AG20443 (cell line): Measurements from ENCODE around the gene ZNF143.
"Not testable (repeated sequence)": the region's sequence is repeated elsewhere in the genome, so short reads cannot be mapped to it uniquely, and the experiment has no call there.

Experiments
- DNase-seq: peaks from one replicate; pipeline ENCODE4 v3.0.0; 2012; ENCODE audit warnings: low spot score, mixed read lengths

Gene ZNF143

DNA sequence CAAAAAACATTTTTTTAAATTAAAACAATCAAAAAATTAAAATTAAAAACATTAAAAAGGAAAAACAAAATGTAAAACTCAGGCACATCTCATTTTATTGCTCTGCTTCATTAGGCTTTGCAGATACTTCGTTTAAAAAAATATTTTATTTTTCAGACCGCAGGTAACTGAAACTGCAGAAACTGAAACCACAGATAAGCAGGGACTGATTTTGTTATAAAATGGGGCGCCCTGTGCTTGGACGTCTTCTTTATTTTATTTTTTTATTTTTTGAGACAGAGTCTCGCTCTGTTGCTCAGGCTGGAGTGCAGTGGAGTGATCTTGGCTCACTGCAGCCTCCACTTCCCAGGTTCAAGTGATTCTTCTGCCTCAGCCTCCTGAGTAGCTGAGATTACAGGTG is 88.4 kb downstream of the ZNF143 start:
- not testable (repeated sequence) for DNase-seq

DNA sequence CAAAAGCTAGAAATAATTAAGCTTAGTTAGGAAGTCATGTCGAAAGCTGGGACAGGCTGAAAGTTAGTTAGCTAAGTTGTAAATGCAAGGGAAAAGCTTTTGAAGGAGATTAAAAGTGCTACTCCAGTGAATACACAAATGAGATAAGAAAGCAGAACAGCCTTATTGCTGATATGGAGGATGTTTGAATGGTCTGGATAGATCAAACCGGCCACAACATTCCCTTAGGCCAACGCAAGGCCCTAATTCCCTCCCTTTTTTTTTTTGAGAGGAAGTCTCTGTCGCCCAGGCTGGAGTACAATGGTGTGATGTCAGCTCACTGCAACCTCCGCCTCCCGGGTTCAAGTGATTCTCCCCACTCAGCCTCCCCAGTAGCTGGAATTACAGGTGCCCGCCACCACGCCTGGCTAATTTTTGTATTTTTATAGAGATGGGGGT is 89.4 kb downstream of the ZNF143 start:
- DNase-seq, result no peak

DNA sequence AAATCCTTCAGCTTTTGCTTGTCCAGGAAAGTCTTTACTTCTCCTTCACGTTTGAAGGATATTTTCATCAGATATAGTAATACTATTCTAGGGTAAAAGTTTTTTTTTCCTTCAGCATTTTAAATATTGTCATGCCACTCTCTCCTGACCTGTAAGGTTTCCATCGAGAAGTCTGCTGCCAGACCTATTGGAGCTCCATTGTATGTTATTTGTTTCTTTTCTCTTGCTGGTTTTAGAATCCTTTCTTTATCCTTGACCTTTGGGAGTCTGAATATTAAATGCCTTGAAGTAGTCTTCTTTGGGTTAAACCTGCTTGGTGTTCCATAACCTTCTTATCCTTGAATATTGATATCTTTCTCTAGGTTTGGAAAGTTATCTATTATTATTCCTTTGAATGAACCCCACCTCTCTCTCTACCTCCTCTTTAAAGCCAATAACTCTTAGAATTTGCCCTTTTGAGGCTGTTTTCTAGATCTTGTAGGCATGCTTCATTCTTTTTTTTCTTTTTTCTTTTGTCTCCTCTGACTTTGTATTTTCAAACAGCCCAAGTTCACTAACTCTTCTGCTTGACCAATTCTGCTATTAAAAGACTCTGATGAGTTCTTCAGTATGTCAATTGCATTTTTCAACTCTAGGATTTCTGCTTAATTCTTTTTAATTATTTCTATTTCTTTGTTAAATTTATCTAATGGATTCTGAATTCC is 100.6 kb downstream of the ZNF143 start:
- no peak for DNase-seq

DNA sequence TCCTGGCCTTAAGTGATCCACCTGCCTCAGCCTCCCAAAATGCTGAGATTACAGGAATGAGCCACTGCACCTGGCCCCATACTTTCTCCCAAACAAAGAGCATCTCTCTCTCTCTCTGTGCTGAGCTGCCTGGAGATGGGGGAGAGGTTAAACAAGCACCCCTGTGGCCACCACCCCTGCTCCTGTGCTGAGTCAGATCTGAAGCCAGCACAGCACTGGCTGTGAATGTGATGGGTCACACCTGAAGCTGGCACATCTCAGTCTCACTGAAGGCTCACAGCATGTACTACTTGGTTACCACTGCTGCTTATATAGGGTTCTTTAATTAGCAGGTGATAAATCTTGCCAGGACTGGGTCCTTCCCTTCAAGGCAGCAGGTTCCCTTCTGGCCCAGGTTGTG is 101.9 kb downstream of the ZNF143 start:
- no peak for DNase-seq

DNA sequence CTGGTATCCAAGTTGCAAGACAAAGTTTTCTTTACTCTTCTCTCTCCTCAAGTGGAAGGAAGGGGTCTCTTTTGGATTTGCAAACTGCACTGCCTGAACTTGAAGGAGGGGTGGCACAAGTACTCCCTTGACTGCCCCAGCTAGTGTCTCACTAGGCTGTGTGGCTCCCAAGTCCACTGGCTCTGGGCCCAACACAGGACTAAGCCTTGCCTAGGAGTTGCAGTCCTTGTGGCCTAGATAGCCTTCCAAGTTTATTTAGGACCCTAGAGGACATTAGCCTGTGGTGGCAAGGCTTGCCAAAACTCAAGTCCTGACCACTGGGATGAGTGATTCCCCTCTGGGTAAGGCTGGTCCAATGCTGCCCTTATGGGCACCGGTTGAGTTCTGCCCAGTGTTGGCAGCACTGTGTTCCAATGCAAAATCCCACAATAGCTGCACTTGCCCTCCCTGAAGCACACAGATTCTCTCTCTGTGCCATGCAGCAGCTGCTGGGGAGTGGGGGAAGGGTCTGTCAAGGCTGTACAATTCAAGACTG is 102.5 kb downstream of the ZNF143 start:
- DNase-seq, result no peak

DNA sequence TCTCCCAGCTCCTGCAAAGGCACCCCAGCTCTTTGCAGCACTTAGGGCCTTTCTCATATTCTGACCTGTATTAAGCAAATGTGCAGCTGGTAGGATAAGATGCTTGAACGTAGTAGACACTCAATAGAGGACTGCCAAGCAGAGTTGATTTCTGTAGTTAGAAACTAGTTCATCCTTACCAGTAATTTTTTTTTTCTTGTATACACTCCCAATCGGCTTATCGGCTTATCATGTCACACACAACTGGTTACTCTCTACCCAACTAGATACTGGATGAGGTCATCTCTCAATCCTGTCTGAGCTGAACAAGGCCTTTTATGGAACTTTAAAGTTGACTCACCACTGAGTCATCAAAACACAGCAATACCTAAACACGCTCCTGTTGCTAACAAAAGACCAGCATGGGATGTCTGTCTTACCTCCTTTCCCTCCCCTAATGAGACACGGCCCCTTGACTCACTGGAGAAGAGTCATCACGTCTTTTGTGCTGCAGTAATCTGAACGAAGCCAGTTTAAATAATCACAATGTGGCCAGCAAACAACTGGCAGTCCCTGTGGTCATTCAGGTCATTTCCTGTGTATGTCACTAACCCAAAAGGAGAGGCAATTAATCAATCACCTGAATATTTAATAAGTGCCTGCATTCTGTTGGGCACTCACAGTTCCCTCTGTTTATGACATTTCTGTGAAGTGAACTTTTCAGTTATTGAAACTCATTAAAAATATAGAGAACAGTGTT is 105.2 kb downstream of the ZNF143 start:
- DNase-seq, result peak; percentile 89

DNA sequence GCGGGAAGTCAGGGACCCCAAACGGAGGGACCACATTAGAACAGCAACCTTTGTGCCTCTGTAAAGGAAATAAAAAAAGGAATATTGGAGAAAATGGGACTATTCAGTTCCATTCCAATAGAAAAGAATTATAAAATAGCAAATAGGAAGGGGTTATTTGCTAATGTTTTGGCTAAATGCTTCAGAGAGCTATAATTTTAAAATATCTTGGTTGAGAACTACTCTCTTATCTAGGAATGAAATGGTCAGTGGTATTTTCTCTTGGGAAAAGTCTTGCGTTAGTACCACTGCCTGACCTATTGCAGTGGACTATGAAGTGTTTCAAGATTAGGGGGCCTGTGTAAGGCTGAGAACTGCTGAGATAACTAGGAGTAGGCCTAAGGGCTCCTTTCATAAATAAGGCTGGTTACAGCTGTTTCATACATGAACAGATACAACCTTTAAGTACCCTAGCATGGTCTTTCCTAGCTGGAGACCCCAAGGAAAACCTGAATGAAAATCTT is 105.8 kb downstream of the ZNF143 start:
- no peak for DNase-seq

DNA sequence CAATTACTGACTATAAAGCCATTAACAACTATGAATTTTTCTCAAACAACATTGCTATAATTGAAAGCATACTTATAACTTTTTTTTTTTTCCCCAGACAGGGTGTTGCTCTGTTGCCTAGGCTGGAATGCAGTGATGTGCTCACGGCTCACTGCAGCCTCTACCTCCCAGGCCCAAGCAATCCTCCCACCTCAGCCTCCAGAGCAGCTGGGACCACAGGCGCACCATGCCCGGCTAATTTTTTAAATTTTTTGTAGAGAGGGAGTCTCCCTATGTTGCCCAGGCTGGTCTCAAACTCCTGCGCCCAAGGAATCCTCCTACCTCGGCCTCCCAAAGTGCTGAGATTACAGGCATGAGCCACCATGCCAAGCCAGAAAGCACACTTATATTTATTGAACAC is 106.6 kb downstream of the ZNF143 start:
- DNase-seq, result no peak

DNA sequence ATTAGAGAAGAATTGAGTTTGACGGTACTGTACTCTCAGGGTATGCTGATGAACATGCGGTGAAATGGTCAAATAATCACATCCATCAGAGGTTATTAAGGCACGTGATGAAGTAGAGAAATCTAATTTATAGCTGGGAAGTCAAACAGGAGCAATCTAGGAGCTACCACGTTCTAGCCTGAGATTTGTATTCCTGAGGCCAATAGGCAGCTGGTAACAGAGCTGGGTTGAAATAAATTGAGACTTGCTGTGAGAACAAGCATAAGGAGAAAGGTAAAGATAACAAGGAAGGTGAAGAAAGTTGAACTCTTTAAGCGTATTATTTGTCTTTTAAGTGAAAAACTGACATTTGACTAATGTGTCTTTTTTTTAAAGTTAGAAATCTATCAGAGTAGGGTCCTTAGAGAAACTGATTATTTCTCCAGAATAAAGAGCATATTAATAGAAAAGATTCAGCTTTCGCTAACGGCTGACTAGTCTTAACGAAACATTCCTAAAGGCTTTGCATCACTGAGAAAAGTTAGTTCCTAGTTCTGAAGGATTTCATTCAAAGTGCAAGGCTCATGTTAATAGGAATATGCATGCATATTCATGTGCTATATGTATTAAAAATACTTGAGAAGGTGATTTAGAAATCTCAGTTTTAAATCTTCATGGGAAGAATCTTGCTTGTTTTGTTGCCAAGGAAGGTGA is 107.5 kb downstream of the ZNF143 start:
- no peak for DNase-seq

DNA sequence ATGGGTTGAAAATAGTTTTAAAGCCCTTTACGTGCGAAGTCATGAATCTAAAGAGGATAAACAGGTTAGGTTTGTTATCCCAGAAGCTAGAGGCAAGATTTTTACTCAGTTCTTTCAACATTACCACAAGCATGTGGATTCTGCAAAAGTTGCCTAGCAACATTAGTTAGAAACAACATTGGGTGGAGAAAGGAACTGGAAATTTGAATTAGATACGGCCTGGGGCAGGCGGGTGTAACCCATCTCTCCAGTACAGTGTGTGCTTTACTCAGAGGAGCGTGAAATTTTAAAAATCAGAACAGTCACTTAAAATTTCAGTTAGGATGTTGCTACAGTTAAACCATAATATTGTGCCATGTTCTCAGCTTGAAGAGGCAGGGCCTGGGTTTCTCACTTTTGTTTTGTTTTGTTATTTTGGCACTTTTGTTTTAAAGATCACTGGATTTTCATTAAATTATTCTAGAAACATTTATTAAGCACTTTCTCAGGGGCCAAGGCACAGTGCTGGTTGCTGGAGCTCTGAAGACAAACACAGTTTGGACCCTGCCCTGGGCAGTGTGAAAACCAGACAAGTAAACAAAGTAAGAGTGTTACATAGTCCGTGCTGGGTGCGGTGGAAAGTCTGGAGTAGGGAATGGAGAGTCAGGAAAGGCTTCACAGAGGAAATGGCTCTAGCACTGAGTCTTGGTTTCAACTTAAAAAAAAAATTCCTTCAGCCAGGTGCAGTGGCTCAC is 108.2 kb downstream of the ZNF143 start:
- DNase-seq, result peak; percentile 61

DNA sequence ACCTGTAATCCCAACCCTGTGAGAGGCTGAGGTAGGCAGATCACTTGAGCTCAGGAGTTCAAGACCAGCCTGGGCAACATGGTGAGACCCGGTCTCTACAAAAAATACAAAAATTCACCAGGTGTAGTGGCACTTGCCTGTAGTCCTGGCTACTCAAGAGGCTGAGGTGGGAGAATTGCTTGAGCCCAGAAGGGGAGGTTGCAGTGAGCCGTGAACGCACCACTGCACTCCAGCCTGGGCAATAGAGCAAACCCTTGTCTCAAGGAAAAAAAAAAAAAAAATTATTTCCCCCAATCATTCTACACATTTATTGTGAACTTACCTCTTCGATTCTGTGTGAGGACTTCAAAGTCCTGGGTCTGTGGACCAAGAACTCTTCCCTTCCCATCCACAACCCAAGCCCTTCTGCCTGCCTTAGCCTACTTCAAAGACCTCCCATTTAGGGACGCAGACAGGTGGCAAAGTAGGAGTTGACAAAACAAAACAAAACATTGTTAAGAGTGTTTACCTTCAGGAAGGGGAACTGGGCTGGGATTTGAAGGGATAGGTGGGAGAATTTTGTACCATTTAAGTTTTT is 108.9 kb downstream of the ZNF143 start:
- DNase-seq, result no peak

DNA sequence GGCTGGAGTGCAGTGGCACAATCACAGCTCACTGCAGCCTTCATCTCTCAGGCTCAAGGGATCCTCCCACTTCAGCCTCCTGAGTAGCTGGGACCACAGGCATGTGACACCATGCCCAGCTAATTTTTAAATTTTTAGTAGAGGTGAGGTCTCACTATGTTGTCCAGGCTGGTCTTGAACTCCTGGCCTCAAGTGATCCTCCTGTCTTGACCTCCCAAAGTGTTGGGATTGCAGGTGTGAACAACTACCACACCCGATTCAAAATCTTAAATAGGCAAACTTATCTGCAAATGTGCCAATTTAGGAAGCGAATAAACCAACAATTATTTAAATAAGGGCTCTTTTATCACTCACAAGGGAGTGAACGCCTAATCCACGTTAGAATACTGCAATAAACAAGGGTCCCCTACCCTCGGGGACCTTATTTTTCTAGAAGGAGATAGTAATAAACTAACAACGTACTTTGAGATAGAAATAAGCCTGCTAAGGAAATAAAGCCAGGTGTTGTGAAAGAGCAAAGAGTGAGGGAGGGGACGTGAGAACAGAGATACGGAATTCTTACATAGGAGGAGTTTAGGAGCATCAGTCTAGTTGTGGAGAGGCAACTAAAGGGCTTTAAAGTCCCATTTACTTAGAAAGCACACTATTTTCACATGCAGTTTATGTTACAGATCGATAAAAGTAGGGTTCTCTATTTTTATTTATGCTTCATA is 109.7 kb downstream of the ZNF143 start:
- DNase-seq, result no peak

DNA sequence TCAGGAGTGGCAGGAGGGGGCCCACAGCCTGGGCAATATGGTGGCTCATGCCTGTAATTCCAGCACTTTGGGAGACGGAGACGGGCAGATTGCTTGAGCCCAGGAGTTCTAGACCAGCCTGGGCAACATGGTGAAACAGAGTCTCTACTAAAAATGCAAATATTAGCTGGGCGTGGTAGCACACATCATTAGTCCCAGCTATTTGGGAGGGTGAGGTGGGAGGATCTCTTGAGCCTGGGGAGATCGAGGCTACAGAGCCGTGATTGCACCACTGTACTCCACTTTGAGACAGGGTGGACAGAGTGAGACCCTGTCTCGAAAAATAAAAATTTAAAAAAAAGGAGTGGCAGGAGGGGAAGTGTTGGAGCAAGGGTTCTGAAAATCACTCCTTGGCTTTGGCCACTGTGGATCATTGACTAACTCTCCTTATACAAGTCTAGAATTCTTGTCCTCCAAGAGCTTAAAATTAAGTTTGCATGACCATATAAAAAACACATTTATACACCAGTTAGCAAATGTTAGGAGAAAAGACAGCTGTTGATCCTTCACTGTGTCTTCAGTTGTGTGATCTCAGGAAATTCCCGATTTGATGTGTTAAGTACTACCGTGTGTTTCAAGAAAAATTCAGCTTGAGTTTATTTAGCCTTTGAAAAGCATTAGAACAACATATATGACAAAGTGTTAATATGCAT is 110.4 kb downstream of the ZNF143 start:
- DNase-seq, result no peak

DNA sequence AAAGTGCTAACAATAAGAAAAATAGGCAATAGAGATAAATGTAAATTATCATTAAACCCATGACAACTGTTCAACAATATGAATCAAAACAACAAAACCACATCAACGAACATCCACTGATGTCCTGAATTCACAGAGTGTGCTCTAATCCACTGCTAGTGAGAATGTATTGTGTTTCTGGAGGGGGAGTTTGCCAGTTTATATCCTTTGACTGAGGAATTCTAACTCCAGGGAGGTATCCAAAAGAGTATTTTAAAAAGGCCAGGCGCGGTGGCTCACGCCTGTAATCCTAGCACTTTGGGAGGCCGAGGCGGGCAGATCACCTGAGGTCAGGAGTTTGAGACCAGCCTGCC is 110.9 kb downstream of the ZNF143 start:
- no peak for DNase-seq

DNA sequence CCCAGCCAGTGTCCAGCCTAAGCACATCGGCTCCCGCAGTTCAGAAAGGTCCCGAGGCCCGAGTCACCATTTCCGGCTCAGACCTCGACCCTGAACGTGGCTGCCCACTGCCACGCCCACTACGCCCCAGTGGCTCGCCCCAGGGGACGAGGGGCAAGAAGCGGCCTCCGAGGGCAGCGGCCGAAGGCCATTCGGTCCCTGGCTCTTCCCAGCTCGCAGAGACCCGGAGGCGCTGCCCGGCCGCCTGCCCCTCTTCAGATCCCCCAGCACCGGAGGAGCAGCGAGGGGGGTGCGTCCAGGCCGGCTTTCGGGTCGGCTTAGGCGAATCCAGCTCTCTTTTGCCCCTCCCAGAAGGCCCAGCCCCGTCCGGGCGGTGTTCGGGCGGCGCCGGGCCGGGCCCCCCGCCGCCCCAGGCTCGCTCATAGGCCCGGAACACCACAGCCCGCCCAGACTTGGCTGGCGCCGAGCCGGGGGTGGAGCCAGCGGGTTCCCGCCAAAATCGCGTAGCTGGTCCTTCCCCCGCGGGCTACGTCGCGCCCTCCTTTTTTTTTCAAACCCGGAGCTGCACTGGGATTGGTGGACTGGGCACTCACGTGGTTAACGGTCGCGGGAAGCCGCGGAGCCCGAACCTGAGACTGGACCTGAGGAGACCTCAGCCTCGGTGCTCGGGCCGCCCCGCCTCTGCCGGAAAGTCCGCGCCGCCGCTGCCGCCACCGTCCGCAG is 112.4 kb downstream of the ZNF143 start, which contains the start of gene WEE1:
Gene WEE1 (plus strand): TSS at position 619 of the 723 bp plus-strand sequence. CDS start 264 bp downstream, outside the sequence.
- peak; percentile 97 for DNase-seq

DNA sequence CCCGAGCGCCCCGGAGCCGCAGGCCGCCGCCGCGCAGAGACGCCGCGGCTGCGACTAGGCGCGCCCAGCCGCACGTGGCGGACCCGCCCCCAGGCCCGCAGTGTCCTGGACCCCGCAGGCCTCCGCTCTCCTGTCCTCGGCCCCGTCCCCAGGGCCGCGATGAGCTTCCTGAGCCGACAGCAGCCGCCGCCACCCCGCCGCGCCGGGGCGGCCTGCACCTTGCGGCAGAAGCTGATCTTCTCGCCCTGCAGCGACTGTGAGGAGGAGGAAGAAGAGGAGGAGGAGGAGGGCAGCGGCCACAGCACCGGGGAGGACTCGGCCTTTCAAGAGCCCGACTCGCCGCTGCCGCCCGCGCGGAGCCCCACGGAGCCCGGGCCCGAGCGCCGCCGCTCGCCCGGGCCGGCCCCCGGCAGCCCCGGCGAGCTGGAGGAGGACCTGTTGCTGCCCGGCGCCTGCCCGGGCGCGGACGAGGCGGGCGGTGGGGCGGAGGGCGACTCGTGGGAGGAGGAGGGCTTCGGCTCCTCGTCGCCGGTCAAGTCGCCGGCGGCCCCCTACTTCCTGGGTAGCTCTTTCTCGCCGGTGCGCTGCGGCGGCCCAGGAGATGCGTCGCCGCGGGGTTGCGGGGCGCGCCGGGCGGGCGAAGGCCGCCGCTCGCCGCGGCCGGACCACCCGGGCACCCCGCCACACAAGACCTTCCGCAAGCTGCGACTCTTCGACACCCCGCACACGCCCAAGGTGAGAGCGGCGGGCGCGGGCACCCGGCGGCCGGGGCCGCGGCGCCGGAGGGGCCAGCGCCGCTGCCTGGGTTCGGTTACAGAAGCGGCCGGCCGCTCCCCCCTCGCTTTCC is 113.2 kb downstream of the ZNF143 start:
- DNase-seq, result peak; percentile 38

DNA sequence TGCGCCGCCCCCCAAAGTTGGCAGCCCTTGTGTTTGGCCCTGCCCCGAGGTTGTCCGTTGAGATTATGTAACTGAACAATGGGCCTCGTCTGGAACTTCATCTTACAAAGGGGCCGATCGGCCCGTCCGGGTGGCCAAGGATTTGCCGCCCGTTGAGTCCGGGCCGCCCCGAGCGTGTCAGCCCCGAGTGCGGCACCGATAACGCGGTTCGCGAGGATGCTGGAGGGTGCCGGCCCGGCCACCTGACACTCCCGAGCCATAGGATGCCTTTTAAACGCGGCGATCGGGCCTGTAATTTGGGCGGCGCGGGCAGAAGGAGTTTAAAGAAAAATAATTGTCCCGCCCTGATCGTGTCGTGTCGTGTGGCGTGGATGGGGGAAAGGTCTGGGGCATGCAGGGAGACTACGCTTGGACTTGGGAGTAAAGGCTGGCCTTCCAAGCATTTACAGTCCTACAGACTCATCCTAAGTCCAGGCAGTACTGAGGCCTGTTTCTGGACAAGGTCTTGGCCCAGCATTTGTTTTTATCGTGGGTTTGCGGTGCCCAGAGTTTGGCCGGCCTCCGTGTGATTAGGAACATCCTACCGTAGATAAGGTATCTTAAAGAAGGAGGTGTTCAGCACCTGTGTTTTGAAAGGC is 113.9 kb downstream of the ZNF143 start:
- peak; percentile 31 for DNase-seq
